ENCODE results near the gene DHX8.

DHX8 gene

GRCh38 chr17:43549496-43549895, 65.7 kb downstream of the DHX8 start:
- DNase-seq: no peak

GRCh38 chr17:43550754-43551153, 67.0 kb downstream of the DHX8 start:
- DNase-seq: no peak

DNA sequence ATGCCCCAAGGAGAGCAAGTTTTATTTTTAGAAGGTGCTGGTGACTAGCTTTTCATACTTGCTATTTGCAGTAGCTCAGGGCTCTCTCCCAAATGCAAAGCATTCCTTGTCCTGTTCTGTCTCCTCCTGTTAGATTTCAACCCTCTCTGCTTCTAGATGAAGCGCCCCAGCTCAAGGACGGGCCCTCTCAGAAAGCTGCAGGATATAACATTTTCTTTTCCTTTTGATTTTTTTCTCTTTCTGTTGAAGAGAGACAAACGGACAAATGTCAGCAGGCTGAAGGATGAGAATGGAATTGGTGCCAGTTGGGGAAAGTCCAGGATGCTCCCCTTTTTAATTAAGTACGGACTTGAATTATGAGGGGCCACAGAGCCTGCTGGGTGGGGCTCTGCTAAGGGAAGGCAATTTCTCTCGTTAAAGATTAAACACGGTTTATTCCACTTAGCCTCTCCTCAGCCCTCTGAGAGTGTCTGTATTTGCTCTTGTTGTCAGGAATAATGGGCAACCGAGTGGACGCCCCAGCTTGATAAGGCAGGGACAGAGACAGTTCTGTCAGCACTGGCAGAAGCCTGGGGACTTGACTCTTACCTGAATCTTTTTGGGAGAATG, 68.6 kb downstream of the DHX8 start:
- no peak for DNase-seq

DNA sequence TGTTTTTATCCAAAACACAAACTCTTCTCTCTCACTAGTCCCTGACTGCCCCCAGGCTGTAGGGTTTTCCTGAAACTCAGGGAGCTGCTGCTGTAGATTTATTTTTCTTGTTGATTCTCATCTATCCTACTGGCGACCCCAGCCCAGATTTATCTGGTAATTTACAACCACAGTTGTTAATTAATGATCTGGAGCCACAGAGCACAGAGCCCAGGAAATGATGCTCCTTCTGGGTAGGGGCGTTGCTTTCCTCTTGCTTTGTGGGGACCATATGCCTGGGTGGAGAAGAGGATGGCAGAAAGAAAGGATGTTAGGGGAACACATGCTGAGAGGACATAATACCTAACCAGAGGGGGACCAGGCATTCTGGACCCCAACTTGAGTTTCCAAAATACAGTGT, 69.8 kb downstream of the DHX8 start:
- DNase-seq: no peak

GRCh38 chr17:43554857-43555256, 71.1 kb downstream of the DHX8 start:
- DNase-seq: no peak

DNA sequence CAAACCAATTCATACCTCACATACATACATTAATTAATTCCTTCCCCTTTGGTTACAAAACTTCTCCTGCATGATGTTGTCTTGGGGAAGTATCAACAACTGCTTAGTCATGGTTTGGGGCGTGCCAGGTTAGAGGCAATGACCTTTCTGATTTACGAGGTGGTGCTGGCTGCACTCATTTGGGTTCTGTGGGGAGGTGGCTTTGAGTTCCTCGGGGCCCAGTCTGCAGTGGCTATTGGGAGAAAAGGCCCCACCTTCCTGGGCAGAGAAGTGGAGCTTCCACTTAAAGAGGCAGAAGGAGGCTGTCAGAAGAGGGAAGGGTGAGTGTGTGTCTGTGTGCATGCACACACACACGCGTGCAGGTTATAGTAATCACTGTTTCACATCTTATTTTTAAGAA, 72.5 kb downstream of the DHX8 start:
- peak; percentile 95 for DNase-seq

DNA sequence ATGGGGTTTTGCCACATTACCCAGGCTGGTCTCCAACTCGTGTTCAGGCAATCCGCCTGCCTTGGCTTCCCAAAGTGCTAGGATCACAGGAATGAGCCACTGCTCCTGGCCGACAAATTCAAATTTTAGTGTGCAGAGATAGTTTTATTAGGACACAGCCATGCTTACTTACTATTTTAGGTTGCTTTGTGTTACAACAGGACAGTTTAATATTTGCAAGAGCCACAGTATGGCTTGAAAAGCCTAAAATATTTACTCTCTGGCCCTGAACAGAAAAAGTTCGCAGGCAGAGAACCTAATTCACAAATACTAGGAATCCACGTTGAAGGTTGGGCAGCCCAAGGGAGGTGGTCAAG, 75.0 kb downstream of the DHX8 start:
- DNase-seq: no peak

DNA sequence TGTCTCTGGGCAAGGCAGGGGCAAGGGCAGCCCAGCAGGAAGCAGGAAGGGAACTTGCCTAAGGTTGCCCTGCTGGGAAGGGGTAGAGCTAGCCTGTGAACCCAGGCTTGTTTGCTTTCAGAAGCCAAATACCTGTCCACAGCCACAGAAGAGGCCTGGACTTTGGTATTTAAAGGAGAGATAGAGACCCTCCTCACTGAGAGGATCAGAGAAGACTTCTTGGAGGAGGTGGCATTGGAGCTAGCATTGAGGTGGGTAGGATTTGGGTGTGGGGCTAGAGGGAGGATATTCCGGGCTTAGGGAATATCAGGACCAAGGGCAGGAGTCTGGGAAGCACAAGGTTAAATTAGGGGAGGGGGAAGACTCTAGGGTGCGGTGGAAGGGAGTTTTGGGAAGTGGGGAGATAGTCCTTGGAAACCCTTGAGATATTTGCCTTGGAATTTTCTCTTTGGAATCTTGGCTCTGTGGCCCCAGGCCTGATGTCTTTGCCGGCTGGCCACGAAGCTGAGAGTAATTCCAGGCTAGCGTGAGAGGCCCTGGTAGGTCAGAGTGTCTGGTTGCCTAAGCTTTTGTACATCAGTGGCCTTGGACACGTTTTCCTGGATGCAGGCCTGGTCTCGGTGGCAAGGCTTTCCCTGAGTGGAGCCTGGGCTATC, 75.5 kb downstream of the DHX8 start:
- no peak for DNase-seq

- no peak for DNase-seq
Measured at GRCh38 chr17:43560461-43561427, 77.0 kb downstream of the DHX8 start.

GRCh38 chr17:43562679-43563599, 79.2 kb downstream of the DHX8 start:
- no peak for DNase-seq

- DNase-seq: no peak
Measured at GRCh38 chr17:43563600-43564594, 80.1 kb downstream of the DHX8 start.

GRCh38 chr17:43568506-43569082, 84.8 kb downstream of the DHX8 start:
- no peak for DNase-seq

DNA sequence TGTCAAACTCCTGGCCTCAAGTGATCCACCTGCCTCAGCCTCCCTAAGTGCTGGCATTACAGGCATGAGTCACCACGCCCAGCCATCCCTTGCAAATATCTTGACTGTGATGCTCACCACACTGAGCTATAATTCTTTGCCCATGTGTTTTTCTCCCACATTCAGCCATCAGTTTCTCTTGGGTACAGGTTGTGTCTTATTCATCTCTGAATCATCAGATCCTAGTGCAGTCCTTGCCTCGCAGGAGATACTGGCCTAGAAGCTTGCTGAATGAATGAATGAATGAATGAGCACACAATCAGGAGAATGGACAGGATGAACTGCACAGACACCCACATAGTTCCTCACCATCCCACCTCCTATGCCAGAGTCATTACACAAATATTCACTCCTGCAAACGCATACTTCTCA, 86.7 kb downstream of the DHX8 start:
- no peak for DNase-seq

- DNase-seq: no peak
Measured at GRCh38 chr17:43572368-43572980, 88.7 kb downstream of the DHX8 start.

DNA sequence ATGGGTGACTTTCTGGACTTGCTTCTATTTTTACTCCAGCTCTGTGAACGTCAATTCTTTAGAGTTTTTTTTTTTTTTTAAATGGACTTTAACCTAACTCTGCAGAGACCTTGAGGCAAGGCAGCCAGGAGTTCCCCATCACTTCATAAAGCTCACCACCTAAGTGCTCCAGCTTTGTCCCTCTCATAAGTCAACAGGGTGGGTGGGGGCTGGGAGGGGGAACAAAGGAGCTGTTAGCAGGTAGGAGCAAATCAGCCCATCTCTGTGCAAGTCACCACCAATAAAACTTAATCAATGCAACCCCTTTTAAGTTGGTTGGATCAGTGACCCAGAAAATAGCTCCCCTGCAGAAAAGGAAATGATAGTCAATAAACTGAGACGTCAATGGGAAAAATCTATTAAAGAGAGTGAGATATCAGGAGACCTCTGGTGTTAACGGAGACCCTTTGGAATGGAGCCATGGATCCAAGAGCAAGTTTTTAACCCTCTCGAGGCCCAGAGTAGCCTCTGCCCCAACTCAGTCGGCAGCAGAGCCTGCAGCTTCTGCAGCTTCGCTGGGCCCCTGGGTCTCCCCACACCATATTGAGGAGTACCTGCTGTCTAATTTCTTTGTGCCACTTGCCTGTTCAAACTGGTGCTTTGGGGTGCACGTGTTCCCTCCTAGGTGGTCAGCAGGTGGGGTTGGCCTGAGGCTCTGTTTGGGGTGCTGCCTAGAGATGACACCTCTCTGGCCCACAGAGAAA, 90.0 kb downstream of the DHX8 start:
- DNase-seq: no peak

GRCh38 chr17:43574348-43574747, 90.6 kb downstream of the DHX8 start:
- no peak for DNase-seq

DNA sequence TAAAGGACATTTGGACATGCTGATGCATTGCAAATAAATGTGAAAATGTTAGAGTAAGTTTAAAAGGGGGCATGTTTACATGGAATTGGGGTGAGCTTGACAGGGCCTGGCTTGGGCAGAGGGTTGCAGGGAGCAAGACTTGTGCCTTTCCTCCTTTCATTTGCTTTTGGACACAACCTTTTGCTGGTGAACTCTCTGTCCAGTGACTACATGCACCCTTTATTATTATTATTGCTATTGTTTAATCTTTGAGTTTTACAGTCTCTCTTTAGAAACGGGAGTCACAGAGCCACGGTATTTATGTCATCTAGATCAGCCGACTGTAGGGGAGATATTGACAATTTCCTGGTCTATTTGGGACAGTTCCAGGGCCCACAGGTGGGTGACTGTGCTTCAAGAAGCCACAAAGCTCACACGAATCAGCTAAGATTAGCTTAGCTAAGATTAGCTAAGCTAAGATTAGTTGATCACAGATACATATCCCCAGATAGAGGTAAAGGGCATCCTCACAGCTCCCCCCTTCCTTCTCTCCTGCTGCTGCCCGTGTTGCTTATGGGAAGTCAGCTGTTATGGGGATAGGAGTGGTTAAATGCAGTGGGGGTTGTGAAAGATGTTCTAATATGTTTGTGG, 91.2 kb downstream of the DHX8 start:
- no peak for DNase-seq

Data from OCI-M1 (cell line).